ENCODE data around the gene UTP14C. TPM values are rescaled to one million over a fixed set of nuclear protein-coding genes. Genes with fewer than 3 reads are reported as not detected.

UTP14C gene
- total and polyA plus RNA-seq, 2 experiments from 2014 or later, result 11.4 to 22.9 TPM

- TF ChIP-seq CTCF (conservative IDR thresholded peaks at IDR 0.05; ENCODE audit: low read depth in 2 of 2) (no peak), STAT1 (IDR thresholded peaks at IDR 0.05; ENCODE audit: unreplicated experiment) (no peak), ZNF331 (CRISPR knock-in tag; IDR thresholded peaks at IDR 0.05; ENCODE audit: low read depth) (no peak), REST (IDR thresholded peaks at IDR 0.05; ENCODE audit: unreplicated experiment) (no peak), EZH2 (IDR thresholded peaks at IDR 0.05; ENCODE audit: low read depth, unreplicated experiment) (no peak)
These were observed 11.5 kb downstream of the UTP14C start (continued) for GRCh38 chr13:52036037-52036436.

GRCh38 chr13:52043675-52044074, 19.2 kb downstream of the UTP14C start:
- no peaks in the 10 kb centered on the region for H3K79me2 ChIP-seq (replicated peaks; ENCODE audit: insufficient read depth)
- no peaks in the 10 kb centered on the region for H3F3A ChIP-seq (replicated peaks; ENCODE audit: low read depth)
- H3K27me3 Mint-ChIP-seq (ENCODE audit: insufficient read depth, low read depth, poor library complexity), result peaks cover 1% of the 10 kb centered on the region
- no peaks in the 10 kb centered on the region for H3K27me3 ChIP-seq (ENCODE audit: insufficient read depth)
- H3K36me3 ChIP-seq (ENCODE audit: insufficient read depth), result no peaks in the 10 kb centered on the region
- no peaks in the 10 kb centered on the region for H3K36me3 Mint-ChIP-seq (ENCODE audit: low read depth)
- no peaks in the 10 kb centered on the region for H3K4me1 ChIP-seq (ENCODE audit: insufficient read depth)
- H3K4me2 ChIP-seq, result no peak overlapping the region
- no peak overlapping the region for H3K27ac Mint-ChIP-seq
- H3K9me2 ChIP-seq (ENCODE audit: insufficient read depth), result no peaks in the 10 kb centered on the region
- no peaks in the 10 kb centered on the region for H3K9me3 Mint-ChIP-seq
- no peak for ATAC-seq
- H3K27ac ChIP-seq (ENCODE audit: low read depth), result no peak overlapping the region
- H3K4me3 Mint-ChIP-seq, result no peak overlapping the region
- H3K4me3 ChIP-seq, result no peak overlapping the region
- H4K20me1 ChIP-seq (replicated peaks; ENCODE audit: insufficient read depth), result no peaks in the 10 kb centered on the region
- no peak overlapping the region for H2AFZ ChIP-seq
- peaks cover 3% of the 10 kb centered on the region; the same call in 1 of the 3 replicates for H3K4me1 Mint-ChIP-seq
- DNase-seq (ENCODE audit: low spot score), result no peak
- TF ChIP-seq JUNB (IDR thresholded peaks at IDR 0.05; ENCODE audit: unreplicated experiment) (no peak), ZNF462 (CRISPR knock-in tag; IDR thresholded peaks at IDR 0.05) (no peak), ZNF114 (CRISPR knock-in tag; IDR thresholded peaks at IDR 0.05) (no peak), STAT1 (IDR thresholded peaks at IDR 0.05; ENCODE audit: unreplicated experiment) (no peak), CTCF (conservative IDR thresholded peaks at IDR 0.05; ENCODE audit: low read depth in 2 of 2) (no peak), POLR2AphosphoS5 (IDR thresholded peaks at IDR 0.05; ENCODE audit: low read depth) (no peak), ETS1 (IDR thresholded peaks at IDR 0.05) (no peak)
